ENCODE measurements around the gene SNX14. TPM values are rescaled to one million over a fixed set of nuclear protein-coding genes. Genes with fewer than 3 reads are reported as not detected.
A peak's percentile ranks its signal among the peaks of the same experiment; 100 is the strongest.

The SNX14 gene
- polyA plus RNA-seq, 1 donor from 2014 or later, result 32.8 TPM

DNA sequence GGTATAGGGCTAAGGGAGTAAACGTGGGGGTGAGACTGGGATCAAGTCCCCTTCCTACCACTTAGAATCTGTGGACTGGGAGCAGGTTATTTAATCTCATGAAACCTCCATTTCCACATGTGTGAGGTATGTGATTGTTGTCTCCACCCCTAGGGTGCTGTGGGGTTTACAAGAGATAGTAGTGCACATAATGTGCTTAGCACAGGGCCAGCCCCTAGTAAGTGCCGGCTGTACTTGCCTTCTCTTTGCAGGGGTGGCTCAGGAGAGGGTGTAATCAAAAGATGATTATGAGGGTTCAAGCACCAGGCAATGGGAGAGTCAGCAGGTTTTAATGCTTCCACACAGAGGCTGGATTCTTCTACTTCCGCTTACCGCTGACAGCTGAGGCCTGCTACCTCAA, 136.9 kb downstream of the SNX14 start:
- peak overlapping the region in 1 of 4 donors; percentile 61 for H3K4me3 Mint-ChIP-seq
- no peaks in the 10 kb centered on the region for H3K36me3 Mint-ChIP-seq
- H3K27me3 Mint-ChIP-seq, result peaks cover 15% of the 10 kb centered on the region
- peak overlapping the region in 1 of 3 donors; percentile 96 for H3K27ac Mint-ChIP-seq
- H3K9me3 Mint-ChIP-seq, result no peaks in the 10 kb centered on the region
- peaks cover 68 to 87% (median 75%) of the 10 kb centered on the region in 3 donors for H3K4me1 Mint-ChIP-seq

Other genes starting within 250 kb of the SNX14 start
- gene NT5E, start 143.8 kb downstream of the SNX14 start, polyA plus RNA-seq, result 118 TPM
- 69.4 TPM for gene SYNCRIP, start 49.0 kb upstream of the SNX14 start, polyA plus RNA-seq

Measured in IgD-negative memory B cell (primary cell).